Neural cell (in vitro differentiated cells): ENCODE data around the gene PLEKHA7. TPM values are rescaled to one million over a fixed set of nuclear protein-coding genes. Genes with fewer than 3 reads are reported as not detected.

Experiments
- H2AFZ ChIP-seq: fragments of 200-600, 300-800 bp; sonication (generic), shearing (Covaris generic); 2 replicates; pipeline ENCODE4 v1.6.0; 2014; ENCODE audit warnings: low read depth, mild to moderate bottlenecking, antibody characterized with exemption, low read length, moderate library complexity
- H3F3A ChIP-seq: fragments of 200-600 bp; shearing (Covaris generic); 2 replicates; pipeline ENCODE4 v1.6.1; 2016; ENCODE audit warnings: mild to moderate bottlenecking, moderate library complexity, mixed read lengths, antibody characterized with exemption, low read length; ENCODE audit not compliant: insufficient read depth, poor library complexity, severe bottlenecking
- H3K27ac ChIP-seq: fragments of 200-600, 300-800 bp; sonication (generic), shearing (Covaris generic); 2 replicates; pipeline ENCODE4 v1.5.1; 2014; ENCODE audit warnings: mild to moderate bottlenecking, low read length, moderate library complexity
- H3K27me3 ChIP-seq: fragments of 300-800, 200-600 bp; sonication (generic), shearing (Covaris generic); 2 replicates; pipeline ENCODE4 v1.6.0; 2014; ENCODE audit warnings: mild to moderate bottlenecking, low read depth, low read length, moderate library complexity; ENCODE audit not compliant: insufficient read depth
- H3K36me3 ChIP-seq: fragments of 300-800, 200-600 bp; sonication (generic), shearing (Covaris generic); 2 replicates; pipeline ENCODE4 v1.5.1; 2014; ENCODE audit warnings: mild to moderate bottlenecking, antibody characterized with exemption, low read length, moderate library complexity; ENCODE audit not compliant: insufficient read depth
- H3K4me2 ChIP-seq: fragments of 300-800, 200-600 bp; sonication (generic), shearing (Covaris generic); 2 replicates; pipeline ENCODE4 v1.6.0; 2014; ENCODE audit warnings: mild to moderate bottlenecking, low read length
- H3K4me3 ChIP-seq: fragments of 300-800, 200-600 bp; sonication (generic), shearing (Covaris generic); 2 replicates; pipeline ENCODE4 v1.5.1; 2014; ENCODE audit warnings: mild to moderate bottlenecking, low read length, moderate library complexity
- H3K79me2 ChIP-seq: fragments of 200-600 bp; shearing (Covaris generic); replicated peaks from 2 replicates; pipeline ENCODE4 v1.6.0; 2014; ENCODE audit warnings: mild to moderate bottlenecking, low read length, moderate library complexity; ENCODE audit not compliant: insufficient read depth
- H3K9ac ChIP-seq: fragments of 300-800, 200-600 bp; sonication (generic), shearing (Covaris generic); 2 replicates; pipeline ENCODE4 v1.6.1; 2016; ENCODE audit warnings: mild to moderate bottlenecking, low read length, mixed read lengths
- H3K9me2 ChIP-seq: fragments of 200-600 bp; shearing (Covaris generic); 2 replicates; pipeline ENCODE4 v1.6.1; 2016; ENCODE audit warnings: mild to moderate bottlenecking, low read length, mixed read lengths; ENCODE audit not compliant: insufficient read depth
- H3K9me3 ChIP-seq: fragments of 200-600, 300-800 bp; sonication (generic), shearing (Covaris generic); 2 replicates; pipeline ENCODE4 v1.6.1; 2016; ENCODE audit warnings: mild to moderate bottlenecking, mixed run types, low read length, moderate library complexity, mixed read lengths
- H4K20me1 ChIP-seq: fragments of 200-600 bp; shearing (Covaris generic); 2 replicates; pipeline ENCODE4 v1.6.1; 2016; ENCODE audit warnings: mild to moderate bottlenecking, mixed run types; ENCODE audit not compliant: insufficient read depth
- CTCF ChIP-seq: fragments of 450-650 bp; IDR thresholded peaks from 2 replicates; pipeline ENCODE4 v1.5.1; 2014; ENCODE audit warnings: antibody characterized with exemption, mild to moderate bottlenecking, moderate library complexity; ENCODE audit not compliant: poor library complexity, severe bottlenecking
- EP300 ChIP-seq: fragments of 450-650 bp; conservative IDR thresholded peaks from 2 replicates; pipeline ENCODE4 v1.6.1; 2014; ENCODE audit warnings: antibody characterized with exemption, mild to moderate bottlenecking, moderate library complexity; ENCODE audit not compliant: poor library complexity, severe bottlenecking
- EZH2 ChIP-seq: fragments of 200-600, 300-800 bp; shearing (Covaris generic), sonication (generic); IDR thresholded peaks from 2 replicates; pipeline ENCODE4 v1.6.1; 2014; ENCODE audit warnings: antibody characterized with exemption, low read length, borderline replicate concordance, mild to moderate bottlenecking; ENCODE audit not compliant: insufficient read depth, poor library complexity, severe bottlenecking
- MXI1 ChIP-seq: fragments of 450-650 bp; conservative IDR thresholded peaks from 2 replicates; pipeline ENCODE4 v1.6.1; 2014; ENCODE audit warnings: antibody characterized with exemption, mild to moderate bottlenecking; ENCODE audit not compliant: poor library complexity, severe bottlenecking
- POLR2AphosphoS5 ChIP-seq: IDR thresholded peaks from 2 replicates; pipeline ENCODE4 v1.6.1; 2012
- RAD21 ChIP-seq: fragments of 450-650 bp; conservative IDR thresholded peaks from 2 replicates; pipeline ENCODE4 v1.6.1; 2014; ENCODE audit warnings: antibody characterized with exemption, mild to moderate bottlenecking, moderate library complexity
- REST ChIP-seq: IDR thresholded peaks from 2 replicates; pipeline ENCODE4 v1.6.1; 2012; ENCODE audit warnings: borderline replicate concordance
- SMC3 ChIP-seq: fragments of 450-650 bp; conservative IDR thresholded peaks from 2 replicates; pipeline ENCODE4 v1.6.1; 2014; ENCODE audit warnings: antibody characterized with exemption, mild to moderate bottlenecking, moderate library complexity; ENCODE audit not compliant: poor library complexity
- TAF1 ChIP-seq: IDR thresholded peaks from 2 replicates; pipeline ENCODE4 v1.6.1; 2012; ENCODE audit warnings: low read depth
- polyA plus RNA-seq: library from polyadenylated mRNA; depleted of rRNA; stranded (reverse); fragments of >200 nt; gene quantifications from 2 replicates; pipeline ENCODE4 v1.2.3, GENCODE V29; 2014

Gene PLEKHA7
- polyA plus RNA-seq, 1 donor from 2014 or later = 45.7 TPM

- Histone ChIP-seq H3K9me2 (no peaks in the 10 kb centered on the region), H3K36me3 (no peaks in the 10 kb centered on the region), H3K4me3 (no peak overlapping the region), H4K20me1 (no peaks in the 10 kb centered on the region), H3K27ac (no peak overlapping the region), H3K4me2 (no peak overlapping the region), H3K9me3 (no peaks in the 10 kb centered on the region), H3F3A (no peaks in the 10 kb centered on the region), H2AFZ (no peak overlapping the region), H3K27me3 (no peaks in the 10 kb centered on the region), H3K9ac (no peak overlapping the region), H3K79me2 (no peaks in the 10 kb centered on the region)
- TF ChIP-seq EP300 (no peak), SMC3 (no peak), TAF1 (no peak), CTCF (no peak), REST (no peak), POLR2AphosphoS5 (no peak), EZH2 (no peak), RAD21 (no peak), MXI1 (no peak)
These were observed 27.0 kb downstream of the PLEKHA7 start for GRCh38 chr11:16987205-16987568.

GRCh38 chr11:16986434-16987204, 27.6 kb downstream of the PLEKHA7 start:
- Histone ChIP-seq H3K27ac (no peak overlapping the region), H3K9me2 (no peaks in the 10 kb centered on the region)

More at GRCh38 chr11:16986434-16987204, 27.6 kb downstream of the PLEKHA7 start:
- Histone ChIP-seq H3K9ac (no peak overlapping the region), H4K20me1 (no peaks in the 10 kb centered on the region), H3K79me2 (no peaks in the 10 kb centered on the region), H3K36me3 (no peaks in the 10 kb centered on the region), H3K4me2 (no peak overlapping the region), H3K9me3 (no peaks in the 10 kb centered on the region), H2AFZ (no peak overlapping the region), H3F3A (no peaks in the 10 kb centered on the region), H3K4me3 (no peak overlapping the region), H3K27me3 (no peaks in the 10 kb centered on the region)
- TF ChIP-seq RAD21 (no peak), MXI1 (no peak), TAF1 (no peak), REST (no peak), POLR2AphosphoS5 (no peak), EZH2 (no peak), SMC3 (no peak), EP300 (no peak), CTCF (no peak)
